GM18507 (cell line): ENCODE data around the gene CBFA2T2.
A peak's percentile ranks its signal among the peaks of the same experiment; 100 is the strongest.

Experiments
- DNase-seq: peaks from one replicate; pipeline ENCODE4 v3.0.0; 2011; ENCODE audit warnings: low read depth; ENCODE audit not compliant: insufficient read length; ENCODE audit errors: extremely low spot score
- FAIRE-seq: peaks from 2 replicates; lab custom pipeline; 2011; peaks lifted over from hg19 to GRCh38; lab: Jason Lieb, UNC

CBFA2T2 gene

GRCh38 chr20:33656783-33657703, 167.1 kb downstream of the CBFA2T2 start:
- FAIRE-seq (no peak), DNase-seq (no peak)

- no peak for FAIRE-seq
- DNase-seq: no peak
These were observed 167.8 kb downstream of the CBFA2T2 start for GRCh38 chr20:33657704-33658095.

DNA sequence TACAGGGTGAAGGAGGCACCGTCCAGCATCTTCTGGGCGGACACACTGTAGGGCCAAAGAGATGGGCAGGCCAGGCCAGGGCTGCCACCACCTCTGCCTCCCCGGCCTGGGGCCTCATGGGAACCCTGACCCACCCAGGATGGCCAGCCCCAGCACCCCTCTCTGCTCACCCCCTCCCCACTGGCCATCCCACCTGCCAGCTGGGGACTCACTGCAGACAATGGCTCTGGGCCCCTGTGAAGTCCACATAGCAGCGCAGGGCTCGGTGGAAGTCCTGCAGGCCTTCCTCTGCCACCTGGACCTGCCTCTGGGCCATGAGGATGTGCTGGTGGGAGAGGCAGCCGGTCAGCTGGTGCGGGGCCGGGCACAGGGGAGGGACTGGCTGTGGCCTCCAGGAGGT, 168.6 kb downstream of the CBFA2T2 start:
- FAIRE-seq (no peak), DNase-seq (no peak)

DNA sequence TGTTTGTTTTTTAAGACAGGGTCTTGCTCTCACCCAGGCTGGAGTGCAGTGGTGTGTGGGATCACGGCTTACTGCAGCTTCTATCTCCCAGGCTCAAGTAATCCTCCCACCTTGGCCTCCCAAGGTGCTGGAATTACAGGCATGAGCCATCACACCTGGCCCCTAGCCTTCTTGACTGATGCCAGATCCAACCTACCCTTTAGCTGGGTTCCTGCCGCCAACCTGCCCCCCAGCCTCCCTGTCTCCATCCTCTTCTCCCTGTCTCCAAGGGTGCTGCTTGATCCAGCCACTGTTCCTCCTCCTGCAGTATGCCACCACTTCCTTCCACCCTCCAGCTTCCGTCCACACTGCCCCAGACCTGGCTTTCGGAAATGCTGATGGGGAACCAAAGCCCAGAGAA, 169.0 kb downstream of the CBFA2T2 start:
- no peak for DNase-seq
- FAIRE-seq: no peak

- no peak for DNase-seq
- FAIRE-seq: no peak
These were observed 169.6 kb downstream of the CBFA2T2 start for GRCh38 chr20:33659341-33660034.

- DNase-seq (no peak), FAIRE-seq (no peak)
These were observed 170.3 kb downstream of the CBFA2T2 start for GRCh38 chr20:33660035-33660684.

DNA sequence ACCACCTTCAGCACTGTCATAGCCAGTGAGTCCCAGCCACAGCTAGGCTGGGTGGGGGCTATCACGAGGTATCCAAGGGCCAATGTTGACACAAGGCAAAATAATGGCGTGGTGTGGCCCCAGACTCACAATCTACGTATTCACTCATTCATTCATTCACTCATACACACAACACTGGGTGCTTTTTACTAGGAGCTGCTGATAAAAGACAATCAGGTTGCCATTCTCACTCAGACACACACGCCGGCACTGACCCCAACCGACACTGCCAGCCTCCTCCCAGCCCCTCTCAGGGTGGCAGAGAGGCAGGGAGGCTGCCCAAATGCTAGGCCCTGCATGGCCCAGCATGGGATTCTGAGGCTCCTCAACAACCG, 170.8 kb downstream of the CBFA2T2 start:
- no peak for FAIRE-seq
- DNase-seq: no peak

GRCh38 chr20:33662172-33662571, 172.3 kb downstream of the CBFA2T2 start, which contains the start of gene C20orf144:
TSS of gene C20orf144 (plus strand) at chr20:33662327. CDS start at chr20:33662346, 19 bp downstream.
- FAIRE-seq: no peak

DNA sequence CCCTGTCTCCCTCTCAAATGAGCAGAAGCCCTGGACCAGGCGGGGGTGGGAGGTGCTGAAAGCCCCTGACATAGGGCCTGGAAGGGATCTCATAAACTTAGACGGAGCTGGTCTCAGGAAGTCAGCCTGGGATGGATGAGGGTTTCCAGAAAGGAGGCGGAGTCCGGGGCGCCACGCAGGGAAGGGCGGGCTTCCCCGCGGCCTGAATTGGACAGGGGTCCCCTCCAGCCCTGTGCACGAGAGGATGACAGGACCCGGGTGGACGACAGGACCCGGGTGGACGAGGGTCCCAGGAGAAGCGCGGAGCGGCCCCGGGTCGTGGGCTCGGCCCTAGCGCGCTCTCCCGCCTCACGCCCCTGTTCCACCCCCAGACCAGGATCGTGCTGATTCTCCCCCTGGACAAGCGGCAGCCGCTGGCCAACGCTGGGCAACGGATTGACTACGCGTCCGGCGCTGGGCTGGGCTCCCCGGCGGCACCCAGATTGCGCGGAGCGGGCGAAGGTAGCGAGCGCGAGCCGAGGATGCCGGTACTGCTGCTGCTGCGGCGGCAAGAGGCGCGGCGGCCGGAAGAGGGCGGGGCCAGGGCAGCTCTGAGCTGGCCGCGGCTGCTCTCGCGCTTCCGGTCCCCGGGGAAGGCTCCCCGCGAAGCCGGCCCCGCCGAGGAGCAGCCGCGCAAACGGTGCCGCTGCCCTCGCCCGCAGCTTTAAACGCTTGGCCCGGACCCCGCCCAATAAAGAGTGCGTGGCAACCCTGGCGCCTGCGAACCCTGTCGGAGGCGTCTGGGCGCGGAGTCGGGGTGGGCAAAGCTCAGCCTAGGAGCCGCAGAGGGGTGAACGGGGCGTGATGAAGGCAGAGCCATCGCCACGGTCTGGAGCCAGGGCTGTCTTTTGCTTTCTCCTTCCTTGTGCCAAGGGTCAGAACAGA, 173.5 kb downstream of the CBFA2T2 start:
- FAIRE-seq: peak; percentile 76

More at GRCh38 chr20:33662172-33662571, 172.3 kb downstream of the CBFA2T2 start, which contains the start of gene C20orf144:
- no peak for DNase-seq

DNA sequence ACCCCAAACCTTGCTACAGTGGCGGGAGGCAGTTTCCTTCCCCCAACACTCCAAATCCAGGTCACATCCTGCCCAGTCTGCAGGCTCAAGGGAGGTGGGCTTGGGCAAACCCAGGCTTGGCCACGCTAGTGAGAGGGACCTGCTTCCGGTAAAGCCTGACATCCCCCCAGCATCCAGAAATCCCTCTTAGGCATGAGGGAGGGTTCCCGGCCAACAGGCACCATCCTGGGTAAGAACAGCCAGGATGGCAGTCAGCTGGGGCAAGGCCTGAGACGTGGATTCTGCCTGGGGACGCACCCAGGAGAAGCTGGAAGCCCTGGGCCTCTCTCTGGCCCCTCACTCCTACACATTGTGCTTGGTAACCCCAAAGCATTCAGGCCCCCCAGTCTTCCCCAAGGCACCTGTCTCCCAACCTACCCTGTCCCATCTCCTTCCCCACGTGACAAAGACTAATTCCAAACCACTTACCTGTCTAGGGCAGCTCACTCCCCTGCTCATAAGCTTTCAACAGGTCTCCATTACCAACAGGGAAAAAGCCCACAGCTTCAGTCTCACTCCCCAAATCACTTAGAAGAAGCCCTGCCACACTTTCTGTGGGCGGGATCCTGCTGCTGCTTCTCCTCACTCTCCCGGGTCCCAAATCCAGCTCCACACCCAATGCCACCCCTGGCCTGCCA, 174.3 kb downstream of the CBFA2T2 start:
- FAIRE-seq (no peak), DNase-seq (no peak)

More for the DNA sequence above, 173.5 kb downstream of the CBFA2T2 start:
- no peak for DNase-seq

- DNase-seq: no peak
- no peak for FAIRE-seq
These were observed 174.9 kb downstream of the CBFA2T2 start for GRCh38 chr20:33664762-33665144.

DNA sequence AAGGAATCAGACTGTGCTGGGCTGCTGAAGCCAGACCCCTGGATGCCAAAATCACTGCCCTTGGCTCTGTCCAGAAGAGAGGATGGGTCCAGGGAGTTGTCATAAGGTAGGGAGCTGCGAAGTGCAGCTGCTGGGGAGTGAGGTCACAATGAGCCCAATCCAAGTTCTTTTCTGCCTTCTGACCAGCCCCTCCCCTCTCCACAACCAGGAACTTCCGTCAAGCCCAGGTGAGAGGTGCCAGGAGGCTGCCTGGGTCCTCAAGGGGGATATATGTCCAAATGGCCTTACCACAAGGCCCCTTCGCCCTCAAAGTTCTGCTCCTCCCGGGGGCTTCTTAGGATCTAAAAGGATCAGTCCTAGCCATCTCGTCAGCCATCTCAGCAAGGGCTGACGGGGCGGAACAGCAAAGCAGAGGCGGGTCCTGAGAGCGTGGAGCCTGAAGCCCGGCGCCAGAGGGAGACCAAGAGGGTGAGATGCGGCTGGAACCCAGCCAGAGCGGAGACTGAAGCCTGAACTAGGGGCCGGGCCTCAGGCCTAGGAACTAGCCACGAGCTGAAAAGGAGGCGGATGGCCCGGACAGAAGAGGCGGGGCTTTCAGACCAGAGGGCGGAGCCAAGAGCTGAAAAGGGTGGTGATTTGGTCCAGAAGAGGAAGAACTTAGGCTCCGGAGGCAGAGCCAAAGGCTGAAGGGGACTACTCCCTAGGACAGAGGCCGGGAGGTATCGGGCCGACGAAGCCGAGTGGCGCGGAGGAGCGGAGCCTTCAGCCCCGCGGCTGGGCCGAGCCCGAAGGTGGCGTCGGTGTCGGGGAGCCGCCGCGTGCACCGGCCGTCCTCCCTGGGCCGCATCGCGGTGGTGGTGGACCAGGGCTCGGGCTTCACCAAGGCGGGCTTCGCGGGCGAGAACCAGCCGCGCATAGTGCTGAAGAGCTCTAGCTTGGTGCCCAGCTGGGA, 176.7 kb downstream of the CBFA2T2 start, which contains the start of gene ACTL10:
Gene ACTL10, plus strand, starts transcription at position 651 of the 952 bp plus-strand sequence. CDS start 555 bp downstream, outside the sequence.
- FAIRE-seq (peak; percentile 97), DNase-seq (peak; percentile 87)

GRCh38 chr20:33667245-33667675, 177.4 kb downstream of the CBFA2T2 start:
- DNase-seq: no peak
- no peak for FAIRE-seq

- DNase-seq: no peak
- peak; percentile 60 for FAIRE-seq
These were observed 178.0 kb downstream of the CBFA2T2 start for GRCh38 chr20:33667676-33668465.

DNA sequence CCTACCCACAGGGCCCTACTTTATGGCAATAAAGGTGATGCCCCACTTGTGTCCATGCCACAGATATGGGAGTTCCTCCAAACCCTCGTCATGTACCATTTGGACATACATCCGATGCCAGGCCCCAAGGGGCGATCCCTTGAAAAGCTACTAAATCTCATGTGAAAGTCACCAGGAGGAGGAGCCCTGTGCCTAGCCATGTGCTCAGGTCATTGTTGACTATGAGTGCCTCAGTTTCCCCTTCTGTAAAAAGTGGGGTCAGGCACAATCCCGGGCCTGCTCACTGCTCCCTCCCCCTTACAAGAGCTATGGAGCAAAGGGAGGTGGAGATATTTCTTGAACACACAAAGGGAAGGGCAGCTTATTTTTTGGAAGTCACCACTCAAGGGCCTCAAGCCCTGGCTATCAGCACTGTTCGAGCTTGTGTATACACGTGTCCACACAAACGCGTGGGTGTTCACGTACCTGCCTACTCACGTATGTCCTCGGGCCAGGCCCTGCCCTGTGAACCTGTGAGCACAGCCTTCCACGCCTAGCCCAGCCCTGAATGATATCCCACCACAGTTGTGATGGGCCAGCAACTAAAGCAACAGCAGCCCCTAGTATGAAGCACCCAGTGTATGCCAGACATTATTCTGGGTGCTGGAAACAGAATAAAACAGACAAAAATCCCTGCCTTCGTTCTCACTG, 178.7 kb downstream of the CBFA2T2 start:
- no peak for FAIRE-seq

GRCh38 chr20:33669224-33669623, 179.3 kb downstream of the CBFA2T2 start:
- no peak for DNase-seq
- no peak for FAIRE-seq

More for the DNA sequence above, 178.7 kb downstream of the CBFA2T2 start:
- no peak for DNase-seq
